Adrenal gland (tissue), 5 donors: ENCODE data around the gene SREBF1.

ENCODE experiments used
- POLR2A ChIP-seq, 2 donors: fragments of 450-650 bp; IDR thresholded peaks; one replicate each; pipeline ENCODE4 v1.6.1; 2017; ENCODE audit warnings: antibody characterized with exemption in 2 of 2, mild to moderate bottlenecking in 2 of 2, moderate library complexity in 1 of 2
- TF ChIP-seq, protein P1 (sequence below), 6 experiments: fragments of 450-650 bp in 4 of 6; fragments of 200-600 bp in 2 of 6; sonication (generic) in 1 of 6; IDR thresholded peaks; 1 replicate in 5 of 6; 2 replicates in 1 of 6; pipeline versions ENCODE4 v1.5.1 to v1.8.0; 2016 to 2021; ENCODE audit warnings: antibody characterized with exemption in 6 of 6, mild to moderate bottlenecking in 2 of 6, moderate library complexity in 1 of 6
- donor health status: DM: no; HTN: no; CAD: no.

DNA sequence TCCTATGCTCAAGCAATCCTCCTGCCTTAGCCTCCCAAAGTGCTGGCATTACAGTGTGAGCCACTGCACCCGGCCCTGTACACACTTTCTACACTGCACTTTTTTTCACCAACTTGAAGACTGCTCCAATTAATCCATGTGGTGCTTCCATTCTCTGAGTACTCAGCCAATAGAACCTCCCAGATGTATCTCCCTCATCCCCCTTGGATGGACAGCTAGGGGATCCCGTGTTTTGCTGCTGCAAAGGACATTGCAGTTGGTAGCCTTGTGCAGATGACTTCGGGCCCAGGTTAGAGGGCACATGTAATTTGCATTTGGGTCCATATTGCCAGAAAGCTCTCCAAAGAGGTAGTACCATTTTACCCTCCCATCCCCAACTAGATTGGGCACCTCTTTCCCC is 59.9 kb downstream of the SREBF1 start:
- TF ChIP-seq, protein P1, sequence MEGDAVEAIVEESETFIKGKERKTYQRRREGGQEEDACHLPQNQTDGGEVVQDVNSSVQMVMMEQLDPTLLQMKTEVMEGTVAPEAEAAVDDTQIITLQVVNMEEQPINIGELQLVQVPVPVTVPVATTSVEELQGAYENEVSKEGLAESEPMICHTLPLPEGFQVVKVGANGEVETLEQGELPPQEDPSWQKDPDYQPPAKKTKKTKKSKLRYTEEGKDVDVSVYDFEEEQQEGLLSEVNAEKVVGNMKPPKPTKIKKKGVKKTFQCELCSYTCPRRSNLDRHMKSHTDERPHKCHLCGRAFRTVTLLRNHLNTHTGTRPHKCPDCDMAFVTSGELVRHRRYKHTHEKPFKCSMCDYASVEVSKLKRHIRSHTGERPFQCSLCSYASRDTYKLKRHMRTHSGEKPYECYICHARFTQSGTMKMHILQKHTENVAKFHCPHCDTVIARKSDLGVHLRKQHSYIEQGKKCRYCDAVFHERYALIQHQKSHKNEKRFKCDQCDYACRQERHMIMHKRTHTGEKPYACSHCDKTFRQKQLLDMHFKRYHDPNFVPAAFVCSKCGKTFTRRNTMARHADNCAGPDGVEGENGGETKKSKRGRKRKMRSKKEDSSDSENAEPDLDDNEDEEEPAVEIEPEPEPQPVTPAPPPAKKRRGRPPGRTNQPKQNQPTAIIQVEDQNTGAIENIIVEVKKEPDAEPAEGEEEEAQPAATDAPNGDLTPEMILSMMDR (IDR thresholded peaks at IDR 0.05): no peak
- no peak for TF ChIP-seq POLR2A (IDR thresholded peaks at IDR 0.05)
